ENCODE data around the gene OBP2A. TPM values are rescaled to one million over a fixed set of nuclear protein-coding genes. Genes with fewer than 3 reads are reported as not detected.

The OBP2A gene
- total RNA-seq, 4 donors from 2014 or later: not detected

DNA sequence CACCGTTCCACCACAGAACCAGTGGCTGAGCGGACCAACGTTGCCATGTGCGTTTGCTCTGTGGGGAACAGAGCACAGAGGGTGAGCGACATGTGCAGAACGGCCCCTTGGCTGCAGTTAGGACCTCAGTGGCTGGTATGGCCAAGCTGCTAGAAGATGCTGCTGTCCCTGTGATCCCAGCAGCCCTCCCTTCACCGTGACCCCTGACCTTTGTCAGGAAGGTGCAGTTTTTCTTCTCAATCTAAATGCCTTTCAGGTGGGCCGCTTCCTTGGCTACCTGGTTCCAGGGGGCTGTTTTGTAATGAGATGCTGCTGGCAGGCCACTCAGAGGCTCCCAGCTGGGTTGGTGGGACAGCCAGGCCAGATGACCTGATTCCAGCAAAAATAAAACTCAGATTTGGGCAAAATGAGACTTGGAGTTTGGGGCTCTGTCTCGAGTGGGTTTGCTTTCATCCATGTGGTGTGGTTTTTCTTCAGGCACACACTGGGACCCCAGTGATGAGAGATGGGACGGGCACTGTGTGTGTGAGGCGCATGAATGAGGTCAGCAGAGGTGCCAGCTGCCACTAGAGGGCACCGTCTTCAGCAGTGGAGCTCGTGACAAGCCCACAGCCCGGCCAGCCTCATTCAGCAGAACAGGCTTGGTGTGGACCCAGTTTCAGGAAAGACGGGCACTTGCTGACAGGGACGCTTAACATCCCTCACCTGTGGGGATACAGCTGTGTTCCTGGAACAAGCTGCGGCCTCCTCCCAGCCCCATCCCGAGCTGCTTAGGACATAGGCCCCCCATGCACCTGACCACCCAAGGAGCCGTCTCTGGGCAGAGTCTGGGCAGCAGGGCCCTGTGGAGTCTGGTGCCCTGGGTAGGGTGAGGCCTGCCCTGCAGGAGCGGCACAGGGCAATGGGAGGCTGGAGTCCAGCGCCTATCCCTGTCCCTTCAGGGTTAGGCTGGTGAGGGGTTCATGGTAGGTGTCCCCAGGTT lies 41.4 kb upstream of the OBP2A start:
- DNase-seq: peak; percentile 56 to 60
- intact Hi-C loops (cut with DNase I): no loop called here
- no peak overlapping the region for H3K4me3 ChIP-seq (replicated peaks in 1 of 3)
- H3K4me1 ChIP-seq: peaks cover 13 to 14% of the 10 kb centered on the region in 2 donors
- H3K36me3 ChIP-seq: peaks cover 15% of the 10 kb centered on the region in 2 donors
- TF ChIP-seq, protein P1, sequence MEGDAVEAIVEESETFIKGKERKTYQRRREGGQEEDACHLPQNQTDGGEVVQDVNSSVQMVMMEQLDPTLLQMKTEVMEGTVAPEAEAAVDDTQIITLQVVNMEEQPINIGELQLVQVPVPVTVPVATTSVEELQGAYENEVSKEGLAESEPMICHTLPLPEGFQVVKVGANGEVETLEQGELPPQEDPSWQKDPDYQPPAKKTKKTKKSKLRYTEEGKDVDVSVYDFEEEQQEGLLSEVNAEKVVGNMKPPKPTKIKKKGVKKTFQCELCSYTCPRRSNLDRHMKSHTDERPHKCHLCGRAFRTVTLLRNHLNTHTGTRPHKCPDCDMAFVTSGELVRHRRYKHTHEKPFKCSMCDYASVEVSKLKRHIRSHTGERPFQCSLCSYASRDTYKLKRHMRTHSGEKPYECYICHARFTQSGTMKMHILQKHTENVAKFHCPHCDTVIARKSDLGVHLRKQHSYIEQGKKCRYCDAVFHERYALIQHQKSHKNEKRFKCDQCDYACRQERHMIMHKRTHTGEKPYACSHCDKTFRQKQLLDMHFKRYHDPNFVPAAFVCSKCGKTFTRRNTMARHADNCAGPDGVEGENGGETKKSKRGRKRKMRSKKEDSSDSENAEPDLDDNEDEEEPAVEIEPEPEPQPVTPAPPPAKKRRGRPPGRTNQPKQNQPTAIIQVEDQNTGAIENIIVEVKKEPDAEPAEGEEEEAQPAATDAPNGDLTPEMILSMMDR (IDR thresholded peaks at IDR 0.05): peak; percentile 36 to 68 (median 42)
- TF ChIP-seq POLR2A (IDR thresholded peaks at IDR 0.05): no peak
- WGBS, 2 donors: 73 to 77% methylated on average over 11 to 17 of the region's 21 CpGs
- H3K27ac ChIP-seq: no peak overlapping the region
- no peaks in the 10 kb centered on the region for H3K9me3 ChIP-seq
- no peaks in the 10 kb centered on the region for H3K27me3 ChIP-seq

DNA sequence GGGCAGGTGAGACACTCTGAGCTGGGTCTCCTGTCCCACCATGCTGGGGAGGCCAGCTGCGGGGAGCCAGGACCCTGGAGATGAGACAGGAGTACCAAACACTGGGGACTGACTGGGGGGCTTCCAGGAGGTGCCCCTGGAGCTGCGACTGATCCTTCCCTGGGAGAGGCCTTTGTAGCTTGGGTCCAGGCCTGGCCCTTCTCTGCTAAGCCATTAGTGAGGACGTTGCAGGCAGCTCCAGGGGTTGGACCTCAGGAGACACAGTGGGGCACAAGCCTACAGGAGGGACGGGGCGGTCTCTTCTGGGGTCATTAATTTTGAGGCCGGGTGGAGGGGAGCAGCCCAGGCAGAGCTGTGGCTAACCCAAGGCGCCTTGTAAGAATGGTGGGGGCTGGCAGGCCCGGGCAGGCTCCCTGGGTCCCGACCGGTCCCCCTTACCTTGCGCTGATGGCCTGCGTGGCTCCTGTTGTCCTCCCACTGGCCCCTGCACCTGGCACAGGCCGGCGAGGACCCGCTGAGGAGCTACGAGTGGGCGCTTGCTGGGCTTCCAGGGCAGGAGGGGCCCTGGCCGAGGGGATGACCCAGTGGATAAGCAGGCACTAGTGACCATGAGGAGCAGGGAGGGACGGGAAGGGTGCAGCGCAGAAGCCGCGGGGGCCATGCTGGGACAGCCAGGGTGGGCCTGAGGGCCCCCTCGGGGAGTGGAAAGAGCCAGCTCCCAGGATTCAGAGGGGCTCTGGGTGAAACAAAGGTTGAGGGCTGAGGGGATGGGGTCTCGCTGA lies 40.3 kb upstream of the OBP2A start:
- WGBS, 2 donors: 86 to 91% methylated on average over 16 to 22 of the region's 24 CpGs

DNA sequence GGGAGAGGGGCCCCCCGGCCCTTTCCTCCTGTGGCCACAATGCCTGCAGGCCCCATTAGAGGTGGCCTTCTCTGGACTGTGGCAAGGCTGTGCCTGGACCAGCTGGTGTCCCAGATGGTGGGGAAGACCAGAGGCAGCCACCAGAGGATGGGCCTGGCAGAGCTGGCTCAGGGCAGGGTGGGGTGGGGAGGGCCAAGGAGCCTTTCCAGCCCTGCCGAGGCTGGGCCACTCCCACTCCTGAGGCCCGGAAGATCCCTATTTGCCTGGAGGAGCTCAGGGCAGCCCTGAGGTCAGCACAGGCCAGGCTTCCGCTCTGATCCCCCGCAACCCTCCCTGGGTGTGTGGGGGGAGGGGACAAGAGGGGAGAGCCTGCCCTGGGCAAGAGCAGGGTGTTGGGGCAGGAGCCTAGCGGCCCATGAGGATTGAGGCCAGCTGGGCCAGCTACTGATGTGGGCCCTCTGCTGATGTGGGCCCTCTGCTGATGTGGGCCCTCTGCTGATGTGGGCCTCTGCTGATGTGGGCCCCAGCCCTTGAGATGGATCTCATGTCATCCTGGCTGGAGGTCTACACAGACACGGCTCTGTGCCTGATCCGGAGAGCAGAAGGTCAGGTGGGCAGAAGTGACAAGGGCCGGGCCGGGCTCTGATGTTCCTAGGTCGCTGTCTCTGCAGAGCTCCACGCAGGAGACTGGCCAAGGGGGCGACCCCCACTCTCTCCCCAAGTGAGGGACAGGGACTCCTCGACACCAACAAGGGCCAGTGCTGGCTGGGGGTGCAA lies 39.4 kb upstream of the OBP2A start:
- H3K27me3 ChIP-seq: no peaks in the 10 kb centered on the region
- WGBS, 2 donors: 54 to 79% methylated on average over 3 to 9 of the region's 14 CpGs
- intact Hi-C loops (cut with DNase I): no loop called here
- peaks cover 15% of the 10 kb centered on the region in 2 donors for H3K36me3 ChIP-seq
- no peaks in the 10 kb centered on the region for H3K9me3 ChIP-seq
- no peak overlapping the region for H3K4me3 ChIP-seq (replicated peaks in 1 of 3)
- no peak for TF ChIP-seq POLR2A (IDR thresholded peaks at IDR 0.05)
- TF ChIP-seq, protein P1 (IDR thresholded peaks at IDR 0.05): no peak
- H3K4me1 ChIP-seq: peaks cover 9 to 10% of the 10 kb centered on the region in 2 donors
- no peak overlapping the region for H3K27ac ChIP-seq
- DNase-seq: no peak

More for the DNA sequence above, 40.3 kb upstream of the OBP2A start:
- Histone ChIP-seq H3K27me3 (no peaks in the 10 kb centered on the region), H3K9me3 (no peaks in the 10 kb centered on the region), H3K4me1 (peaks cover 13 to 14% of the 10 kb centered on the region in 2 donors), H3K36me3 (peaks cover 15% of the 10 kb centered on the region in 2 donors), H3K4me3 (replicated peaks in 1 of 3) (no peak overlapping the region), H3K27ac (no peak overlapping the region)
- TF ChIP-seq, protein P1 (IDR thresholded peaks at IDR 0.05): no peak
- TF ChIP-seq POLR2A (IDR thresholded peaks at IDR 0.05): no peak
- intact Hi-C loops (cut with DNase I): no loop called here
- no peak for DNase-seq

DNA sequence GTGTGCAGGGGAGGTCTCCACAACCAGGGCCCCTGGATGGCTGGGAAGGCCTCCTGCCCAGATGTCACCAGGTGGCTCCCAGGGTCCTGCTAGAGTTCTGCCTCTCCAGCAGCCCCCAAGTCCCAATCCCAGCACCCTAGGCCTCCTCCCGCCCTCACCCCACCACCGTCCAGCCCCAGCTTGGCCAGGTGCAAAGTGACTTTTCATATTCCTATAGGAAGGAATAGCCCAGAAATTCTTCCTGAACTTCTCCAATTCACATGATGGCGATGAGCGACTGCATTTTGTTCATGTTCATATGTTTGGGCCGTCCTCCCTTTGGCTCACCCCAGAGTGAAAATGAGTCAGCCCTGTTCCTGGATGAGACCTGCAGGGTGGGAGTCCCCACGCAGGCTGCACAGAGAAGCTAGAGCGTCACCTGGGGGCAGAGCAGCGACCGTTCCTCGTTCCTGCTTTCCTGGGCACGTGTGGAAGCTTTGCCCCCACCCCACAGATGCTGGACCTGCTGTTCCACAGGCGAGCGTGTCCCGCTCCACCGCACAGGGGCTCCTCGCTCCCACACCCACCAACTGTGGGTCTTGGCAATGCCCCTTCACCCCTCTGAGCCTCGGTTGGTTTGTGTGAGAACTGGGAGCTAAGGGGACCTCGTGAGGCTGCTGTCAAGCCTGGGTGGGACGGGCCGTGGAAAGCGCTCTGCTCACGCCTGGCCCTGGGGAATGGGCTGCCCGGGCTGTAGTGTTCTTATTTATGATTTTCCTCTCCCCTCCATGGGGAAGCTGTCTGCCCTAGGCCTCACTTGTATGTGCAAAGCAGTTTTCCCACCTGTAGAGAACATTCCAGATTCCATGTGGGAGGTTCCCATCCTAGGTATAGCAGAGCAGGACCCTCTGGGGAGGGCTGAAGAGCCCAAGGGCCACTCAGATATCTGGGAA lies 38.6 kb upstream of the OBP2A start:
- peaks cover under 1 to 2% of the 10 kb centered on the region in 2 donors for H3K4me1 ChIP-seq
- TF ChIP-seq, protein P1 (IDR thresholded peaks at IDR 0.05): no peak
- TF ChIP-seq POLR2A (IDR thresholded peaks at IDR 0.05): no peak
- intact Hi-C loops (cut with DNase I): no loop called here
- no peaks in the 10 kb centered on the region for H3K9me3 ChIP-seq
- no peak for DNase-seq
- no peaks in the 10 kb centered on the region for H3K27me3 ChIP-seq
- no peak overlapping the region for H3K27ac ChIP-seq
- WGBS, 2 donors: 77 to 87% methylated on average over 17 to 23 of the region's 23 CpGs
- no peak overlapping the region for H3K4me3 ChIP-seq (replicated peaks in 1 of 3)
- H3K36me3 ChIP-seq: peaks cover 15% of the 10 kb centered on the region in 2 donors
